ENCODE data around the gene CCDC43.
"Not testable (repeated sequence)": the region's sequence is repeated elsewhere in the genome, so short reads cannot be mapped to it uniquely, and the experiment has no call there.

Gene CCDC43

DNA sequence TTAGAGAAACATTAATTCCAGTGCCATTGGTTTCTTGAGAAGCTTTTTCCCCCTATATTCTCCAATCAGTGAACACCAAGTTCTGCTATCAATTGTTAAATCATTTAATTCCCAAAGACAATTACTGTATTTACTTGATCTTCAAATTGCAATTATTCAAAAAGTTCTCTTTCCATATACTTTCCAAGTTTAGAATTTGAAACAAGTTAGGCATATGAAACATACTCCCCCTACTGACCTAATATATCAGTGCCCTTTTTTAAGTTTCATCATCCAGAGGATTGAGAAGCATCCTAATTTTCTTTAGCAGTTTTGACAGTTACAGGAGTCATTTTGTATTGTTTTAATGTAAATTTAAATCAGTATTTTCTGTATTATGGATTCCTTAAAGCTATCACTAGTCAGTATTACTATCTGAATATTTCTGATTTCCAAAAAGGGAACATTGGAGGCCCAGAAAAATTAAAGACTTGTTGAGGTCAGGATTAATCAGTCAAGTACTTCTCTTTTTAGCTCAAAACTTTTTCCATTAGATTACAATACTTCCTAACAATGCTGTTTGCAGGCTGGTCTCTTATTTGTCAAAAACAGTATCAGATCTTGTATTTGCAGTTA lies 17.0 kb downstream of the CCDC43 start:
- no peak for DNase-seq (ENCODE audit: low read depth, low spot score)

DNA sequence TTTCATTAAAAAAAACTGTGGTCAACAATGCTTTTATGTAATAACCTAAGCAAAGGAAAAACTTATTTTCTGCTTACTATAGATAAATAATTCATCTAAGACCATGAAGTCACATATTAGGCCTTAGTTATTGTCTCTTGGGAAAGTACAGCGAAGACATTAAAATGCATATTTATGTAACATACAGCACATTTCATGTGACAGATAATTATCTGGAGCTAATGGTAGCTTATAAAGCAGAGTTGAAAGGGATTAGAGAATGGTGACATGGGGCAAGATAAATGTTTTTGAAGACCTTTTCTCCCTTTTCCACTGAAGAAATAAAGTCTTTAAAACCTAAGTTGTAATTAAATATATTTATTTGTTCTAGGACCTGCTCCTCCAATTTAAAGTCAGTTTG lies 23.6 kb downstream of the CCDC43 start:
- DNase-seq (ENCODE audit: low read depth, low spot score), result no peak

DNA sequence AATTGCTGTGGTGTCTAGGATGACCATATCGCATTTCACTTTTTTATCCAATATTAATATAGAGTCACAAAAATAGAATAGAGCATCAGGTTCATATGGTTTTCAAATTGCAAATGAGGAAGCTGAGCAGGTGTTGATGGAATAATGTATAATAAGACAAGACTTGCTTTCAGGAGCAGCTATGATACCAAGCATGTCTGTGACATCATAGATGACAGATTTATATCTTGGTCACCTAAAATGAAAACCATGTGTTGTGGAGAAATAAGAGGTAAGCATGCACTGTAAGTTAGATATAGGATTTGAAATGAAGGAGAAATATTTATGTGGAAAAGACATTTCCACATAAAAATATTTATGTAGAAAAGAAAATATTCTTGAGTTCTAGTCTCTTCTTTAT lies 24.7 kb downstream of the CCDC43 start:
- DNase-seq (ENCODE audit: low read depth, low spot score), result no peak

DNA sequence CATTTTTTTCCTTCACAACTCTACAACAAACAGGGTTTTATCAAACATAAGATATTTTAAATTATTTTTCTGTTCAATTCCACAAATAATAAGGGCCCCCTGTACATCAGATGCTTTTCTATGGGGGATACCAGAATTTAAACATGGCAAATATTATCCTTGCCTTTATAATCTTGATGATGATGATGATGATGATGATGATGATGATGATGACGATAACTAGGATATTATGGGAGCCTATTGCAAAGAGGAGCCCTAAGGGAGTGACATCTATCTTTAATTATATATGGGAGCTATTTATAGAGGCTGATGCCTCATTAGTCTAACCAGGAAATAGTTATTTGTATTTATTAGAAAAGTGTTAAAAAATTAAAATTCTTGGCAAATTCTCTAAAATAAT lies 26.5 kb downstream of the CCDC43 start:
- DNase-seq (ENCODE audit: low read depth, low spot score), result no peak

DNA sequence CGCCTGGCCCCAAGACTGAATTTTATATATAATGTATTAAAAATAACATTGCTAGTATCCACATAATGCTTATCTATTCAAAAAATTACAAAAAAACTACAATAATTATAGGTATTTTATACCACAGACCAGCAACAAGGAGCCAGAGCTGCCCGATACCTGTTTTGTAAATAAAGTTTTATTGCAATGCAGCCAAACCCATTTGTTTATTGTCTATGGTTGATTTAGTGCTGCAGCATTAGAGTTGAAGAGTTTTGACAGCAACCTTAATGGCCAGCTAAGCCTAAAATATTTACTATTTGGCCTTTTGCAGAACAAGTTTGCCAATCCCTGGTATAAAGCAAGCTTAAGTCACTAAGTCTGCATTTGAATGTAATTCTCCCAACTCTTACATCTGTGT lies 27.7 kb downstream of the CCDC43 start:
- no peak for DNase-seq (ENCODE audit: low read depth, low spot score)

DNA sequence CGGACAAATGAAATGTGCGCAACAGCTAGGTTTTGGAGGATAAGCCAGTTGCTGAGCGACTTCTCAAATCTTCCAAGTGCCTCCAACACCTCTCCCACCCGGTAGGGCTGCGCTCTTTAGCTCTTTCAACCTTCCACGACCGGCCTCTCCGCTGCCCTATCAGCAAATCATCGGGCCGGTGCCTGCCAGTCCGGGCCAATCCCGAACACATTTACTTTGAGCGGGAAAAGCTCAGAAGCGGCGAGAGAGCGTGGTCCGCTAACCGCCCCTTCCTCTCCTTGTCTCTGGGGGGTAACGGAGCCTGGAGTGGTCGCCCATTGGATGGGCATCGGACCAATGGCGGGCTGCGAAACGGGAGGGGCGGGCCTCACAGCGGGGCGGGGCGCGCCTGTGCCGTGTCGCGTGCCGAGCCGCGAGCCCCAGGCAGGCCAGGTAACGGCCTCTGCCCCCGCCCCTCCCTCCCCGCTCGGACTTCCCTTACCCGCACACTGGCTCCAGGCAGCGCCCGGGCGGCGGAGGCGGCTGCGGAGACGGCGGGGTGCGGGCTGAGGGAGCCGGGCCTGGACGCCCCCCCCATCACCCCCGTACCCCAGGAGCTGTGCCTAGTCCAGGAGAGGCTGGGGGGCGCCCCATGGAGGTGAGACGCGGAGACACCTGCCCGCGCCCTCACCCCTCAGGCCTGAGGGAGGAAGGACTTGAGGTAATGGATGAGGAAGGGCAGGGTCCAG lies 33.4 kb downstream of the CCDC43 start, which contains the start of gene MEIOC:
Gene MEIOC (plus strand): TSS at position 486 of the 728 bp plus-strand sequence. CDS start 146 bp downstream, at position 632.
- no peak for DNase-seq (ENCODE audit: low read depth, low spot score)

DNA sequence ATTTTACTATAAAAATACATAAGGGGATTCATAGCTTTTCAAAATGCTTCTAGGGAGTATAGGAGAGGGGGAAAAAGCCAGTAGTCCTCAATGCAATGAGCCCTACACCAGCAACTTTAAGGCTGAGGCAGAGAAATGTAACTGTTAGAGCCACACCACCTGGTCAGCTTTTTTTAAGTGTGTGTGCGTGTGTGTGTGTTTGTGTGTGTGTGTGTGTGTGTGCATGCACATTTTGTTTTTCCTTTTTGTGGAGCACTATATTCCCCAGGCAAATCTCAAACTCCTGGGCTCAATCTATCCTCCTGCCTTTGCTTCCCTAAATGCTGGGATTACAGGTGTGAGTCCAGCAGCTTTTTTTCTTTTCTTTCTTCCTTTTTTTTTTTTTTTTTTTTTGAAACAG lies 35.6 kb downstream of the CCDC43 start:
- DNase-seq (ENCODE audit: low read depth, low spot score), result no peak

DNA sequence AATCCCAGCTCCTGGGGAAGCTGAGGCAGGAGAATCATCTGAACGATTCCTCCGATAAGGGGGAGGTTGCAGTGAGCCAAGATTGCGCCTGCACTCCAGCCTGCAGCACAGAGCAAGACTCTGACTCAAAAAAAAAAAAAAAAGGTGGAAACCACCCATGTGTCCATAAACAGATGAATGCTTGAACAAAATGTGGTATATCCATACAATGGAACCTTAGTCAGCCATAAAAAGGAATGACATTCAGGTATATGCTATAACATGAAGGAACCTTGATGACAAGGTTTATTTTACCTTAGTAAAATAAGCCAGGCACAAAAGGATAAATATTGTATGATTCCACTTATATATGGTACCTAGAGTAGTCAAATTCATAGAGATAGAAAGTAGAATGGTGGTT lies 36.2 kb downstream of the CCDC43 start:
- no peak for DNase-seq (ENCODE audit: low read depth, low spot score)

DNA sequence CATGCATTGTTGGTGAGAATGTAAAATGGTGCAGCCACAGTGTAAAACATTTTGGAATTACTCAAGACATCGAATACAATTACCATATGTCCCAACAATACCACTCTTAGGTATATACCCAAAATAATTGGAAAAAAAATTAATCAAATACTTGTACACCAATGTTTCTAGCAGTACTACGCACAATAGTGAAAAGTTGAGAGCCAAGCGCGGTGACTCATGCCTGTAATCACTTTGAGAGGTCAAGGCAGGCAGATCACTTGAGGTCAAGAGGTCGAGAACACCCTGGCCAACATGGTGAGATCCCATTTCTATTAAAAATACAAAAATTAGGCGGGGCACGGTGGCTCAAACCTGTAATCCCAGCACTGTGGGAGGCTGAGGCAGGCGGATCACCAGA lies 36.8 kb downstream of the CCDC43 start:
- DNase-seq (ENCODE audit: low read depth, low spot score), result no peak

DNA sequence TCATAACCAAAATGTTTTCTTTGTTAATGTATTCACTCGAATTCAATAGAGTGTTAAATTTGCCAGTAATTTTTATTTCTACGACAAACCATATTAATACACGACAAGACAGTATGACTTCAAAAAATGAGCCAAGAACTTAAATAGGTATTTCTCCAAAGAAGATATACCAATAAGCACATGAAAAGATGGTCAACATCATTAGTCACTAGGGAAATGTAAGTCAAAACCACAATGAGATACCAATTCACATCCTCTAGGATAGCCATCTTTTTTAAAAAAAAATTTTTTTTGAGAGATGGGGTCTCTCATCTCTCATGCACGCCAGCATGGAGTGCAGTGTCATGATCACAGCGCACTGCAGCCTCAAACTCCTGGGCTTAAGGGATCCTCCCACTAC lies 38.3 kb downstream of the CCDC43 start:
- DNase-seq (ENCODE audit: low read depth, low spot score), result no peak

DNA sequence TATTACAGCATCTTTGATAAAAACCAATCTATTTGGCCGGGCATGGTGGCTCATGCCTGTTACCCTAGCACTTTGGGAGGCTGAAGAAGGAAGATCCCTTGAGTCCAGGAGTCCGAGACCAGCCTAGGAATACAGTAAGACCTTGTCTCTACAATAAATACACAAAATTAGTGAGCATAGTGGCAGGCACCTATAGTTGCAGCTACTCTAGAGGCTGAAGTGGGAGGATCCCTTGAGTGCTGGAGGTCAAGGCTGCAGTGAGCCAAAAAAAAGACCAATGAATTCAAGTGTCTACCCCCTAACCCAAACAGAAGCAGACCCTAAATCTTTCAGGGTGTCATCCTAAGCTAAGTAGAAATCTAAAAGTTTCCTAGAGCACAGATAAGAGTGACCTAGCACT lies 40.6 kb downstream of the CCDC43 start:
- no peak for DNase-seq (ENCODE audit: low read depth, low spot score)

DNA sequence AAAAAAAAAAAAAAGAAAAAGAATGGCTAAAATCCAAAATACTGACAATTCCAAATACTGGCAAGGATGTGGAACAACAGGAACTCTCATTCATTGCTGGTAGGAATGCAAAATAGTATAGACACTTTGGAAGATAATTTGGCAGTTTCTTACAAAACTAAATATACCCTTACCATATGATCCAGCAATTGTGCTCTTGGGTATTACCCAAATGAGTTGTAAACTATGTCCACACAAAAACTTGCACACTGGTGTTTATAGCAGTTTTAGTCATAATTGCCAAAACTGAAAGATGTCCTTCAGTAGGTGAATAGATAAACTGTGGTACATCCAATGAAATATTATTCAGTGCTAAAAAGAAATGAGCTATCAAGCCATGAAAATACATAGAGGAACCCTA lies 41.8 kb downstream of the CCDC43 start:
- DNase-seq (ENCODE audit: low read depth, low spot score), result no peak

DNA sequence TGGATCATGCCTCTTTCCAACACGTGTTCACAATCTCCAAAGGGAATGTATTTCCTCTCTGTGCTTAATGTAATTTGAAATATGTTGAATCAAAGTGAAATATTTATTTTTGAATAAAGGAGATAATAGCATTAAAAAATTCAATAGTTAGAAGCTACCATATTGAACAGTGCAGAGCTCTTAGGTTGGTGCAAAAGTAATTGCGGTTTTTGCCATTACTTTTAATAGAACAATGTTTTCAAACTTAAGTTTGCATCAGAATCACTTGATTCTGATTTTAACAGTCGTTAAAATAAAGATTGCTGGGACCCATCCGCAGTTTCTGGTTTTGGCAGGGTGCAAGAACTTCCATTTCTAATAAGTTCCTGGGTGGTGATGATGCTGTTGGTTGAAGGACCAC lies 43.3 kb downstream of the CCDC43 start:
- DNase-seq (ENCODE audit: low read depth, low spot score), result no peak

DNA sequence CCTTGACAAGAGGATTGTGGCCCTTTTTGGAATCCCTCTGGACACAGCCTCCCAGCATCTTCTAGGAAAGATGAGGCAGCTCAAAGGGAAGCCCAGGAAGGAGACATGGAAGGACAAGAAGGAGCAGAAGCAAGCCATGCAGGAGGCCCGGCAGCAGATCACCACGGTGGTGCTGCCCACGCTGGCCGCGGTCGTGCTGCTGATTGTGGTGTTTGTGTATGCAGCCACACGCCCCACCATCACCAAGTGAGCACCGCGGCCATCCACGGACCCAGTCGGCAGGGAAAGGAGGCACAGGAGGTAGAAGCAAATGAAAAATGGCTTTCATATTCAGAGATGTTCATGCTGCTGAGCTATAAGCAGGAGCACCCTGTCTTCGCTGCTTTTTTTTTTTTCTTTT lies 44.2 kb downstream of the CCDC43 start:
- DNase-seq (ENCODE audit: low read depth, low spot score), result no peak

DNA sequence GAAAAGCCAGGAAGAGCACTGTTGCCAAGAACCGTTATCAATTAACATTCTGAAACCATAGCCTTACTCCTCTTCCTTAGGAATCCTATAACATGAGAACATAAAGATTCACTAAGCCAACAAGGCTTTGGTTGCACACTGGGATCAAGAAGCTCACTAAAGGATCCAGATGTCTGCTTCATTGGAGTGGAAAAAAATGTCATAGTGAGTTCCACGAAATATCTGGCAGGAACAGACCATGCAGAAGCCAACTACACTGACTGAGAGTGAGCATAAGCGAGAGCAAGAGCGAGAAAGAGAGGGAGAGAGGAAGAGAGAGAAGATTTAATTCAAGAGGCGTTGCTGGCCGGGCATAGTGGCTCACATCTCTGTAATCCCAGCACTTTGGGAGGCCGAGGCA lies 46.7 kb downstream of the CCDC43 start:
- no peak for DNase-seq (ENCODE audit: low read depth, low spot score)

DNA sequence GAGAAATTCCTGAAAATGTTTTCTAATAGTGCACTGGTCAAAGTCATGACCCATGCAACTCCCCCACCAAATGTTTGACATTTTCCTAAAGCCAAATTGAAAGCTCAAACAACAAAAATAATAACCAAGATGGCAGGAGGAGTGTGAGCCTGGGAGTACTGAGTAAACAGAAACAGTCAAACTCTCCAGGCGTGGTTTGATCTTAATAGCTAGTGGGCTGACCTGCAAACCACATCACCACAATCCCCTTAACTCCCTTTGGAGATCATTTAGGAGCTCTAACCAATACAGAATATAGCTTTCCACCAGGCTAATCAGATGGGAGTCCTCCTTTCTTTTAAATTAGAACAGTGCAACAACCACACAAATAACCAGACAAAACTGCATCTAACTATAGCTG lies 52.5 kb downstream of the CCDC43 start:
- DNase-seq (ENCODE audit: low read depth, low spot score), result peak; percentile 12

DNA sequence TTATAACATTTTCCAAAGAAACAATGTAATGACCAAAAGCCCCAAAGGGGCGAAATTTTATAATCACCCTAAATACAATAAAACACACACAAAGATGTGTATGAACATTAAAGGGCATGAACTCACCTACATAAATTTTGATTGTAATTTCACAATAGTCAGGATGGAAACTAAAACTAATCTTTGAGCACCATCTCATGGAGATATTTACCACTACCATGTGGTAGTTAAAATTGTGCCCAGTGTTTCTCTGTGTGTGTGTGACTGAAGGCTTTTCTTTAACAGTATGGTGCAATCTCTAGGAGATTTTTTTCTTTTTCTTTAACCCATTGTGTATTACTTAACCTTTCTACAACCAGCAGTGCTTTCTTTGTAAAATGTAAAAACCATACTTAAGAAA lies 53.0 kb downstream of the CCDC43 start:
- DNase-seq (ENCODE audit: low read depth, low spot score), result peak; percentile 28

DNA sequence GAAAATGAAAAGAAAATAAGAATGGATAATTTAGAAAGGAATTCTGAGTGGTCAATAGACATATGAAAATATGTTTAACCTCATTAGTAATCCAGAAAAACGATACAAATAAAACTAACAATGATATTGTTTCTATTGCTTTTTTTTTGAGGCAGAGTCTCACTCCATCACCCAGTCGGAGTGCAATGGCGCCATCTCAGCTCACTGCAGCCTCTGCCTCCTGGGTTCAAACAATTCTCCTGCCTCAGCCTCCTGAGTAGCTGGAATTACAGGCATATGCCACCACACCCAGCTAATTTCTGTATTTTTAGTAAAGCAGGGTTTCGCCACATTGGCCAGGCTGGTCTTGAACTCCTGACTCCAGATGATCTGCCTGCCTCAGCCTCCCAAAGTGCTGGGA lies 55.2 kb downstream of the CCDC43 start:
- DNase-seq (ENCODE audit: low read depth, low spot score), result not testable (repeated sequence)

DNA sequence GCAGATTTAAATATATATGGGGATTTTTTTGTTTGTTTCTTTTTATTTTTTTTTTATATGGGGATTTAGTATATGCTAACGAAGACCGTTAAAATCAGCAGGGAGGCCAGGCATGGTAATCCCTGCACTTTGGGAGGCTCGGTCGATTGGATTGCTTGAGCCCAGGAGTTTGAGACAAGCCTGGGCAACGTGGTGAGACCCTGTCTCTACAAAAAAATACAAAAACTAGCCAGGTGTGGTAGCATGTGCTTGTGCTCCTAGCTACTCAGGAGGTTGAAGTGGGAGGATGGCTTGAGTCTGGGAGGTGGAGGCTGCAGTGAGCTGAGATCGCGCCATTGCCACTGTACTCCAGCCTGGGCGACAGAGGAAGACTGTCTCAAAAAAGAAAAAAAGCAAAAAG lies 55.6 kb downstream of the CCDC43 start:
- DNase-seq (ENCODE audit: low read depth, low spot score), result no peak

DNA sequence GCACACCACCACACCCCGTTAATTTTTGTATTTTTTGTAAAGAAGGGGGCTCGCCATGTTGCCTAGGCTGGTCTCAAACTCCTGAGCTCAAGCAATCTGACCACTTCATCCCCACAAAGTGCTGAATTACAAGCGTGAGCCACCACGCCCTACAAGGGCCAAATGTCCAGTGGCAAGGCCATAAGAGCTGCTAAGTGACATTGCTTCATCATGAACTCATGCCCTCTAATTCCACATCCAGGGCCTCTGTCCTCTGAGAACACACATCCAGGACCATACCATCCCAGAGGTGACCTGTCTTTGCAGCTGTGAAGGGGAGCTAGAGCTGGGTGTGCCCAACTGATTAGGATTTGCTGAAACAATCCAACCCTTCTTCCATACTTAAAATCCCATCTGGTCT lies 58.9 kb downstream of the CCDC43 start:
- DNase-seq (ENCODE audit: low read depth, low spot score), result no peak

DNA sequence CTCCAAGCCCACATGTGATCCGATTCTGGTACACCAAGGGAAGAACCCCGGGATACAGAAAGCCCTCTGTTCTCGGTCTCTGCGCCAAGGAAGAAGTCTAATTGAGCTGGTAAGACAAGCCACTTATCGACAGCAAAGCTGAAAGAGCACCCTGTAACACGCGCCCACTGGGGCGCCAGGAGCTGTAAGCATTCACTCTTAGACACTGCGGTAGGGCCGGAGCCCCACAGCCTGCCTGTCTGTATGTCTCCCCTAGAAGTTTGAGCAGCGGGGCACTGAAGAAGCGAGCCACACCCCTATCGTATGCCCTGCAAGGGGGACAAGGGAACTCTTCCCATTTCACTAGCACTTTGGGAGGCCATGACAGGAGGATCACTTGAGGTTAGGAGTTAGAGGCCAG lies 60.3 kb downstream of the CCDC43 start:
- no peak for DNase-seq (ENCODE audit: low read depth, low spot score)

DNA sequence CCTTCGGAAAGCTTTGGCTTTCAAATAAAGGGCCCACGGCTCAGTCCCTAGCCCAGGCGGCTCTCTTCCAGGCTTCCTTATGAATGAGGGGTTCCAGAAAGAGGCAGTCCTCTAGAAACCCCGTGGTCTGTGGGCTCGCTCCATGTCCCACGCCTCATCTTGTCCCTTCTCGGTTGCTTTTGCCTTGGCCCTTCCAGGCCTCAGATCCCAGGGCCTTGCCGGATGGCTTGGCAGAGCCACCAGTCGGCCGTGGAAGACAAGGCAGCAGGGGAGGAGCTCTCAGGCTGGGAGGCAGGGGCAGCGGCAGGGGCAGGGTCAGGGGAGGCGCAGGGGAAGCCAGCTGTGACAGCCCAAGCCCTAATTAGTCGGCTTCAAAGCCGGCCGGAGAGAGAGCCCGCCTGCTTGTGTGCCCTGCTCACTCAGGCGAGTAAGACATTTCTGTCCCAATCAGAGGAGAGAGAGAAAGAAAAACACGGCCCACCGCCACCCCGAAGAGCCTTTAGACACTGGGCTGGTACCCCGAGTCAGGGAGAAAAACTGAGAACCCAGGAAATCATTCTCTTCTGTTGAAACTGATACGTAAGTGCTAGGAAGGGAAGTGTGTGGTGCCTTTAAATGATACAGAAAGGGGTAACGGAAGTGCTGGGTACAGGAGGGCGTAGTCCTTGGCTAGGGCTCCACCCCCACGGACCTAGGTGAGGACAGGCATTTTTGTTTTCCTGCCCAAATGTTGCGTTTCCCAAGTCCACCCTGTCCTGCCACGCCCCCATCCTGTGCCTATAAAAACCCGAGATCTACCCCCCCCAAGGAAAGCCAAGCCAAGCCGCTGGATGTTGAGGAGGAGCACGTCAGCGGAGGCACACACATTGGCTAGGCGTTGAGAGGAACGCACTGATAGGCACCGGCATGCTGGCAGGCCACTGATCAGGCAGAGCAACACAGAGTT lies 61.1 kb downstream of the CCDC43 start:
- no peak for DNase-seq (ENCODE audit: low read depth, low spot score)
